ENCODE data around the gene KLRC1. TPM values are rescaled to one million over a fixed set of nuclear protein-coding genes. Genes with fewer than 3 reads are reported as not detected.

The KLRC1 gene
- total and polyA plus RNA-seq, 2 of the 8 experiments (the other 6 are each of a cell fraction or from before 2014, with no cell fraction given): not detected

DNA sequence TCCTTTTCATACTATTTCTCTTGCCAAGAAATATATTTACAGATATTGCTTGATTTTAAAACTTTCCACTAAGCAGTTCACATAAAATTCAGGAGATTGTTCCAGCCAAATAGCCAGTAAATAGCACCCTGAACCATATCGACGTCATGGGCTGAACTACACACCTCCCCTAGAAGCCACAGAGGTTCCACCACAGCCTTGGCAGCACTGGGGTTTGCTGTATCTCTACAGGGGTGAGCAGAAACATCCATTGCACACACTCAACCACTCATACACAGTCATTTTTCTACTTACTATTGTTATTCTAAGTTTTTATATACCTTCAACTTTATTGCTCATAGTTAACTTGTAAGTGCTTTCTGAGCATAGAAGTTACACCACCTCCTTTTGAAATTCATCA lies 44.4 kb upstream of the KLRC1 start:
- no peak overlapping the region for H3K23ac ChIP-seq (ENCODE audit: insufficient read length)
- H3K23me2 ChIP-seq (ENCODE audit: low read depth, low read length): no peaks in the 10 kb centered on the region
- FAIRE-seq (no peak), DNase-seq (ENCODE audit: low read depth in 1 of 2, low spot score in 2 of 2) (no peak)
- H3K14ac ChIP-seq (ENCODE audit: insufficient read length): no peak overlapping the region
- no peak overlapping the region for H4K91ac ChIP-seq (replicated peaks; ENCODE audit: insufficient read length, low read length)
- no peak overlapping the region for H2BK20ac ChIP-seq (ENCODE audit: low read length)
- no peak overlapping the region for H3K4me3 ChIP-seq (ENCODE audit: extremely low read depth in 1 of 4, insufficient read depth in 2 of 4, low read depth in 3 of 4, low read length in 4 of 4)
- POLR2A ChIA-PET (ENCODE audit: partially characterized antibody): no interaction called here
- no peak overlapping the region for H2BK120ac ChIP-seq (replicated peaks; ENCODE audit: low read depth, low read length)
- no peak overlapping the region for H3K56ac ChIP-seq (replicated peaks; ENCODE audit: insufficient read length, low read depth, low read length)
- no peaks in the 10 kb centered on the region for H3K27me3 ChIP-seq (replicated peaks in 1 of 4; ENCODE audit: control insufficient read depth in 3 of 4, extremely low read depth in 1 of 4, insufficient read depth in 3 of 4, low read length in 3 of 4)
- H4K8ac ChIP-seq (ENCODE audit: extremely low read depth, insufficient read depth, low read length): no peak overlapping the region
- H4K20me1 ChIP-seq (replicated peaks in 1 of 2; ENCODE audit: control insufficient read depth in 1 of 2, insufficient read depth in 2 of 2, low read length in 2 of 2): no peaks in the 10 kb centered on the region
- H3K4me2 ChIP-seq (ENCODE audit: insufficient read depth in 1 of 2, low read depth in 2 of 2, low read length in 2 of 2): no peak overlapping the region
- no peaks in the 10 kb centered on the region; a peak in 1 of 4 replicates for H3K9me3 ChIP-seq (ENCODE audit: insufficient read depth in 2 of 2, low read depth in 1 of 2, low read length in 1 of 2)
- no peaks in the 10 kb centered on the region for H3K36me3 ChIP-seq (ENCODE audit: control insufficient read depth in 2 of 4, insufficient read depth in 4 of 4, low read length in 3 of 4)
- CTCF ChIA-PET (ENCODE audit: partially characterized antibody): no interaction called here
- no peak overlapping the region for H3K9ac ChIP-seq (replicated peaks in 1 of 4; ENCODE audit: extremely low read depth in 1 of 4, low read depth in 3 of 4, low read length in 3 of 4)
- no peak overlapping the region for H3K27ac ChIP-seq (ENCODE audit: low read depth, low read length)
- no peak overlapping the region for H2BK5ac ChIP-seq (ENCODE audit: low read depth, low read length)
- no peaks in the 10 kb centered on the region for H3K79me1 ChIP-seq (ENCODE audit: low read depth, low read length)
- no peak overlapping the region for H2AFZ ChIP-seq (ENCODE audit: low read length)
- no peak overlapping the region for H3K4ac ChIP-seq (replicated peaks; ENCODE audit: insufficient read length, low read depth, low read length)
- WGBS, 2 experiments (ENCODE audit: extremely low coverage in 1 of 2, insufficient coverage in 1 of 2, insufficient read length in 1 of 2, insufficient replicate concordance in 2 of 2, low coverage in 1 of 2, low lambda C conversion rate in 2 of 2, missing lambda C conversion rate in 1 of 2): 84% methylated on average over 2 of the region's 2 CpGs; no CpG with 5 or more reads in 1 of the 2 experiments
- no peak overlapping the region for H2BK12ac ChIP-seq (ENCODE audit: low read depth, low read length)
- H3K79me2 ChIP-seq (ENCODE audit: control insufficient read depth in 1 of 2, insufficient read depth in 2 of 2, low read length in 2 of 2): no peaks in the 10 kb centered on the region
- no peaks in the 10 kb centered on the region for H3K4me1 ChIP-seq (replicated peaks in 1 of 4; ENCODE audit: control insufficient read depth in 3 of 4, insufficient read depth in 4 of 4, low read length in 3 of 4)
- H2BK15ac ChIP-seq (ENCODE audit: low read length): no peak overlapping the region
- no peak overlapping the region for H3K18ac ChIP-seq (ENCODE audit: extremely low read depth, low read length)
- H4K5ac ChIP-seq (ENCODE audit: insufficient read length, low read depth, low read length): no peak overlapping the region
- no peak overlapping the region for H2AK5ac ChIP-seq (ENCODE audit: low read depth, low read length)
- no peak for TF ChIP-seq TBP (IDR thresholded peaks at IDR 0.05; ENCODE audit: low read depth, low read length)
- no peak for TF ChIP-seq SAP30 (IDR thresholded peaks at IDR 0.05; ENCODE audit: insufficient read depth, insufficient replicate concordance, low read length)
- no peak for TF ChIP-seq KDM4A (IDR thresholded peaks at IDR 0.05; ENCODE audit: low read depth, low read length, severe bottlenecking)
- TF ChIP-seq POU5F1 (IDR thresholded peaks at IDR 0.05; ENCODE audit: low read depth, low read length): no peak
- TF ChIP-seq, protein P1, sequence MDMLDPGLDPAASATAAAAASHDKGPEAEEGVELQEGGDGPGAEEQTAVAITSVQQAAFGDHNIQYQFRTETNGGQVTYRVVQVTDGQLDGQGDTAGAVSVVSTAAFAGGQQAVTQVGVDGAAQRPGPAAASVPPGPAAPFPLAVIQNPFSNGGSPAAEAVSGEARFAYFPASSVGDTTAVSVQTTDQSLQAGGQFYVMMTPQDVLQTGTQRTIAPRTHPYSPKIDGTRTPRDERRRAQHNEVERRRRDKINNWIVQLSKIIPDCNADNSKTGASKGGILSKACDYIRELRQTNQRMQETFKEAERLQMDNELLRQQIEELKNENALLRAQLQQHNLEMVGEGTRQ (IDR thresholded peaks at IDR 0.05; ENCODE audit: low read length): no peak
- TF ChIP-seq FOSL1 (IDR thresholded peaks at IDR 0.05; ENCODE audit: insufficient read depth, low read depth, low read length): no peak
- no peak for TF ChIP-seq RBBP5 (IDR thresholded peaks at IDR 0.05; ENCODE audit: borderline replicate concordance, low read depth, low read length)
- TF ChIP-seq BACH1 (IDR thresholded peaks at IDR 0.05; ENCODE audit: low read length): no peak
- no peak for TF ChIP-seq NANOG (IDR thresholded peaks at IDR 0.05; ENCODE audit: insufficient read depth, low read depth, low read length, poor library complexity, severe bottlenecking)
- TF ChIP-seq SRF (IDR thresholded peaks at IDR 0.05; ENCODE audit: low read depth, low read length): no peak
- no peak for TF ChIP-seq POLR2AphosphoS5 (IDR thresholded peaks at IDR 0.05; ENCODE audit: low read depth, low read length)
- TF ChIP-seq RFX5 (IDR thresholded peaks at IDR 0.05; ENCODE audit: borderline replicate concordance, low read depth, low read length): no peak
- no peak for TF ChIP-seq ZNF274 (IDR thresholded peaks at IDR 0.05; ENCODE audit: borderline replicate concordance, extremely low read depth, low read length)
- no peak for TF ChIP-seq KDM5A (IDR thresholded peaks at IDR 0.05; ENCODE audit: low read length)
